GM21786 (cell line): ENCODE results near the gene CACHD1.
"Not testable (repeated sequence)": the region's sequence is repeated elsewhere in the genome, so short reads cannot be mapped to it uniquely, and the experiment has no call there.

Experiments used
- ATAC-seq: cut with Tn5 transposase; IDR thresholded peaks from one replicate; pipeline ENCODE4 v1.9.1; 2021; ENCODE audit not compliant: unreplicated experiment

Gene CACHD1

DNA sequence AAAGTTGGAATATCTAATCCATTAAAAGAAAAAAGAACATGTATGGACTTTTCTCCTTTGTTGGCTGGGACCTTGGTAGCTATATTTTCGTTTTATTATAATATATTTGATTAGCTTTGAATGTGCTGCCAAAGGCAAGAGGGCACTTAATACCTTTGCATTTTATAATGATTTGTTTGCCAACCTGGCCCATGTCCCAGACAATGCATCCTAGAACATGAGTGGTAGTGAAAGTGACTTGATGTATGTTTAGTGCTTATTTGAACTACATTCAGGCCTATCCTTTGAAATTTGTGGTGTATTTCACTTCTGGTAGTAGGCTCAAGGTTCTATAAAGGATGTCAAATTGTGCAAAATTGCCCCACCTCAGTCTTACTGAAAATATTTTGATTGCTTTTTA is 25.9 kb downstream of the CACHD1 start:
- no peak for ATAC-seq

GRCh38 chr1:64496606-64497005 is 26.7 kb downstream of the CACHD1 start:
- no peak for ATAC-seq

DNA sequence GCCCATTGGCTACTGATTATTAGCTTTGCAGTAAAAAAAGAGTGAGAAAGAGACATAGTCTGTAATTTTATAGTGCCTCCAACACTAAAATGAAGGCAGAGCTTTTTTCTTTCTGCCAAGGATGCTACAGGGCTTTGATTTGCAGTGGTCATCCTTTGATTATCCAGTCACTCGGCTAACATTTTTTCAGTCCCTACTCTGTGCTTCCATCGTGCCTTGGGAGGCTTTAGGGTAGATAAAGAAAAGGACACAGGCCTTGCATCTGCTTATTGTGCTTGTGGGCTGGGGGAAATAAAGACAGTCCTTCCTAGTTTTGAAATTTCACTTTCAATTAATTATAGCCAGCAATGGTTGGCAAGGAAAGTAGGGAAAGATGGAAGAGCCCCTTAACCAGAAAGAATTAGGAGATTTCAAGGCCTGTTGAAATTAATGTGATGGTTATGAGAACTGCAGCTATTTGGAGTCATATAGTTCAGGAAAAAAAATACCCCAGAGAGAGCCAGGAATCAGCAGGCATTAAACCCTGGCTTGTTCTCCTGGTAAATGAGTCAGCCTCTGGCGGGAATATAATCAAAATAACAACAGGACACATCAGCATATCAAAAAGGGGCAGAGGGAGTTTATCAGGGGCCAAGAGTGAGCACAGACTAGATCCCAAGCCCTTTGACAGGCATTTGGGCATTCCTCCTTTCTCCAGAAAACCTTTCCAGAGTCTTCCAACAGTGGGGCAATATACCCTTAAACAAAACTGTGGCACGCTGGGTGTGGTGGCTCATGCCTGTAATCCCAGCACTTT is 27.4 kb downstream of the CACHD1 start:
- no peak for ATAC-seq

DNA sequence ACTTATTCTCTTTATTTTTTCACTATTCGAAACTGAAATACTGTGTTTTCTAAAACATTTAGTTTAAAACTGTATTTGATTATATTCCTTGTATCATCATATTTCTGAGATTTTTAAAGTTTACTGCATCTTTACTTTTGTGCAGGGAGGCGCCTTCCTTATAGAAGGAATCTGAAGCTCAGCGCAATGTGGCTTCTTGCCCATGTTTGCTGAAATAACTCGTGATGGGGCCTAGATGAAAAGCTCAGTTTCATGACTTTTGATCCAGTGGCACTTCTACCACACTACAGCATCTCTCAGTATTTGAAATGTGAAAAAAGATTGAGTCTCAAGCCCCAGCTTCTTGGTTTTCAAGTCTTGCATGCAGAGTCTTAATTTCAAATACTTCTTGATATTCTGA is 28.4 kb downstream of the CACHD1 start:
- ATAC-seq = no peak

DNA sequence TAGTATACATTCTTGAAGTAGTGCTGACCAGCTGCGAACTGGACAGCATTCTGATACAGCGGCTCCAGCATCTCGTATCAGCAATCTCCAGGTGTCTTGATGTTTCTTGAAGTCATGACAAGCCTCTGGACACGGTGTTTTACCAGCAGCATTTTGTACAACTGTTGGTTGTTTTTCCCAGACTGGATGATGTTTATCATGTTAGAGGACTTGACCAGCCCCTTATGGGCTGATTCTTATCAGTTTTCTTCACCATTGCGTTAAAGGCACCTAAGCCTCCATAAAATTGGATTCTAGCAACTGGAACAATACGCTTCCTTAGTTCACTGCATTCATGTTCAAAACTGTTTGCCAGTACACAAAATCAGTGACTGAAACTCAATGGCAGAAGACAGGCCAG is 29.1 kb downstream of the CACHD1 start:
- ATAC-seq = no peak

GRCh38 chr1:64499966-64500365 is 30.0 kb downstream of the CACHD1 start:
- ATAC-seq = no peak

DNA sequence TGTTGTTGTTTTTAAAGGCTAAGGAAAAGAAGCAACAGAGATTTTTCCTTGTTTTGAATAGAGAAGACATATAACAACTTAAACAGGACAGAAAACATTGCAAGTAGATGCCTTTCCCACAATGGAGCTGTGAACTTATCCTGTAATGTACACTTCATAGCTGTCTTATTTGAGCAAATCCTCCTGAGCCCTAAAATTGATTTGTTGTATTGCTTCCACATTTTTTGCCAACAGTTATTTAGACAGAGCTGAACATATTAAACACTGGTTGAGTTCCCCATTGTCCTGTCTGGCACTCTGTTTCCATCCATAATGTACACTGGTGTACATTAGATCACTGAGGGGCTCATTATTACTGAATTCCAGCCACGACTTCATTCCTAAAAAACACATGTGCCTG is 32.2 kb downstream of the CACHD1 start:
- no peak for ATAC-seq

DNA sequence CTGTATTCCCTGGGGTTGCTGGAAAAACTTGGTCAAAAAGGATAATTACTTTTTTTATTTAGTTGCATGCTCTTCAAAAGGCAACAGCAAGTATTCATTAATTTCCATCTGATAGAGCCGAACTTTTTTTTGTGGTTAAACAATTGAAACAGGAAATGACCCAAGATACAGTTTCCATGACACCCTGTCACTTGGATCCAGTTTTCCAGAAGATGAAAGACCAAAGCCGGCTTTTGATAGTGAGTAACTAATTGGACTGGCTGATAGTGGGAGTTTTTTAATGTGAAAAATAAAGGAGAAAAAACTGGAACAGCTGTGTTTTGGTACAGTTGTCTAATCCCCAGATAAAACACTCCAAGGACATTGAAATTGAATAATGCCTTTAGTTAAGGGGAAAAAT is 33.0 kb downstream of the CACHD1 start:
- ATAC-seq = no peak

DNA sequence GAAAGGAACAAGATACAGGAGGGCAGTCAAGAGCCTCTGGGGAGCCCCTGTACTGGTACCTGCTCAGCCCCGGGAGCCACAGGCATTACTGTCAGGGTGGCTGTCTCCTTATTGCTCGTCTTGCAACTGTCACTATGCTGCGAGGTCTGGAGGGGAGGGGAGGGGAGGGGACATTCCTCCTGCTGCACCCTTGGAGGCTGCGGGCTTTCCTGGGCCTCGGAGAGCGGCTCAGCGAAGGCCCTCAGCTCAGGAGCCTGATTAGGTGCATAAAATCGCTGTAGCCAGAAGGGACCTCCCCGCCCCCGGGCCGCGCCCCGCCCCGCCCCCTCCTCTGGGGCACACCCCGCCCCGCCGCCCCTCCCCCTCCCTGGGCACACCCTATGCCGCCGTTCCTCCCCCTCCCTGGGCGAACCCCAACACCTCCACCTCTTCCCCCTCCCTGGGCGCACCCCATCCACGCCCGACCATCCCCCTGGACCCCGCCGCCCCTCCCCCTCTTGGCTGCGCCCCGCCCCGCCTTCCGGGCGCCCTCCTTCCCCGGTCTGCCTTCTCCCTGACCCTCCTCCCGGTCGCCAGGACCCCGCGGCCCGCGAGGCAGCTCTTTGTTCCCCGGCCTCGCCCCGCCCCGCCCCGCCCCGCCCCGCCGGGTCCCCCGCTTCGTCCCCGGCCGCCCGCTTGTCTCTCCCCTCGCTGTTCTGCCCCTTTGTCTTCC is 35.5 kb downstream of the CACHD1 start:
- no peak for ATAC-seq

DNA sequence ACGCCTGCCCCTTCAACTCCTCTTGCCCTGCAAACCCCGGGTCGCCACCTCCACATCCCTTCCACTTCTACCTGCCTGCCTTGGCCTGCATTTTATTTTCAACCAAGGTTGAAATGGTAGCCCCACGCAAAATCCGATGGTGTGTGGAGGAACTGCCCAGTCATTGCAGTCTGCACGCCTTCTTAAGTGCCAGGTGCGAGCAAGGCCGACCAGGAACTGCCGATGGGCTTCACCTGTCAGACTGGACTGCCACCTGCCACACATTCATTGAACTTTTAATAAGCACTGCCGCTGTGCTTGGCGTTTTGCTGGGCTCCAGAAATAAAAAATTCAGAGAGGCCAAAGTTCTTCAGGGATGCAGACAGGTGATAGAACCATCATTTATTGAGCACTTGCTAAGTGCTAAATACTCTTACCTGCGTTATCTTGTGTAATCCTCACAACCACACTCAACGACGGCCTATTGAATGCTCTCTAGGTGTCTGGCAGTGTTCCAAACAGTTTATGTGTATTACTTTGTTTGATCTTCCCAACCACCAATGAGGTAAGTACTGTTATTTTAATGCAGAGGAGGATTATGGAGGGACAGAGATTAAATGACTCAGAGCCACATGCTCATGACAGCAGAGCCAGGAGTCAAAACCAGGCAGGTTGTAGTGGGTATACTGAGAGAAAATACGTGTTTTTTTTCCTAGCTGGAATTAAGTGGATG is 36.2 kb downstream of the CACHD1 start:
- ATAC-seq = no peak

DNA sequence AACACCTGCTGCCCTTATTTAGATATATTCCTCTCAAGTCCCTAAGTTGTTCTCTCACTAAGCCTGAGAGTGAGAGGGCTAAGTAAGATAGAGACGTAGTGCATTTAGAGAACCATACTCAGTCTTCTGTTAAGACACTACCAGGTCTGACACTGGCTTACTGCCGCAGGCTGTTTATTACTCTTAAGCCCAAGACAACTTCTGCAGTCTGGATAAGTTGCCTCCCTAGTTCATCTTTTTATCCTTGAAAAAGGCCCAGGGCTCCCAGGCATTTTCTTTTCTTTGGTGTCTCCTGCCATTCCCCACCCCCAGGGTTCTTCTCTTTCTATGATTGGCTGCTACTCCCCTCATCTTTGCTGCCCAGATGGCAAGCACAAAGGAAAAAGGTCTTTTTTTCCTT is 38.7 kb downstream of the CACHD1 start:
- ATAC-seq = no peak

- no peak for ATAC-seq
Measured at GRCh38 chr1:64511044-64511443, 41.1 kb downstream of the CACHD1 start.

- ATAC-seq = not testable (repeated sequence)
Measured at GRCh38 chr1:64512206-64512605, 42.3 kb downstream of the CACHD1 start.

DNA sequence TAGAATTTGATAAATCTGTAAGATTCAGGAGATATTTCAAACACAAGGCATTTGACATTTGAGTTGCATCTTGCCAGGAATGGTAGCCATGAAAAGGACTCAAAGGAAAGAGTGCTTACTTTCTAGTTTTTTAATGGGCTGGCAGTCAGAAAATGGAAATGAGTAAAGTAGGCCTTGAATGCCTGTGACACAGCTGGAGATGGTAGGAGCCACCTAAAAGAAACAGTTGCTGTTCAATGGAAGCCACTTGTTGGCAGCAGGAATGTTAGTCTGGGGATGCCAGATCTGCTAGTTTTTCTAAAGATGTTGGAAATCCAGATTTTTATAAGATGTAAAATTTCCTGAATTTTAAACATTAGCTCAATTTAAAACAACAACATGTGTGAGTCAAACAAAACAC is 43.6 kb downstream of the CACHD1 start:
- no peak for ATAC-seq

- ATAC-seq = no peak
Measured at GRCh38 chr1:64514197-64514765, 44.4 kb downstream of the CACHD1 start.

GRCh38 chr1:64515427-64515826 is 45.5 kb downstream of the CACHD1 start:
- no peak for ATAC-seq

DNA sequence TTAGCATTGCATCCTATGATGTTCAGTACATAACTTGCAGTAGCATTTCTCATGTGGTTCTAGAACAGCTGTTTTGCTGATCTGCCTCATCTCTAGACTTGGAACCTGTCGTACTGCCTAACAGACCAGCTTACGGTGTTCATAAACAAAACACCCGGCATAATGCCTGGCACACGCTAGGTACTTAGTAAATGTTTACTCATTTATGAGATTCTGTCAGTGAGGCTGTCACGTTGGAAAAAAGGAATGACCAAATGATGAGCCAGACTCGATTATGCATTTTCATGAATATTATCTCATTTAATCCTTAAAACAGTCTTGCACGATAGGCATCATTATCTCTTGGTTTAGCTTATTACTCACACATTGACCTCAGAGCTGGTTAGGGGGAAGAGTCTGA is 46.4 kb downstream of the CACHD1 start:
- no peak for ATAC-seq

DNA sequence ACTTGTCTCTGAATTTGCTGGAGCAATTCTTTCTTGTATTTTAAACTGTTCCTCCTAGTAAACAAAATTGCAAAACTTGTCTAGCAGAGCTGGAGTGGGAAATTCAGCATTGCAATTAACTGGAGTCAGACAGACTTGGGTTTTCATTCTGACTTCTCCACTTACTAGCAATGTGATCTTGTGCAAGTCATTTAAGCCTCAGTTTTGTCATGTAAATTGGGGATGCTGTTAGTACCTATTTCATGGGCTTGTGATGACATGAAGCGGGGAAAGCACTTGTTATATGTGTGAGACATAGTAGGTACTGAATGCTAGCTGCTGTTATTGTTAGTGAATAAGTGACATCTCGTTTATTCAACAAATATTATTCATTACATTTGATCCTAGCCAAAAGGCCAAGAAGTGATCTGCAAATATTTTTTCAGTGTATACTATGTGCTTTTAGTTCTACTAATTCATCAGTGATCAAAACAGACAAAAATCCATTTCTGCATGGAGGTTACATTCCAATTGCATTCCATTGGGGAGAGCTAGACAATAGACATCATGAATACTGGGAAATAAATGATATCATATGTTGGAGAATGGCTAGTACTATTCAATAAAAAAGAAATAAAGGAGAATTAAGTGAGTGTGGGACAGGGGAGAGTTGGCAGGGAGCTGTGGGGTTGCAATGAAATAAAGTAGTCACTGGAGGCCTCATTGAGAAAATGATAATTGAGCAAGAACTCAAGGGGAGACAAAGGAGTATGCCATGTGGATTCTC is 47.1 kb downstream of the CACHD1 start:
- no peak for ATAC-seq

GRCh38 chr1:64517640-64518039 is 47.7 kb downstream of the CACHD1 start:
- no peak for ATAC-seq

DNA sequence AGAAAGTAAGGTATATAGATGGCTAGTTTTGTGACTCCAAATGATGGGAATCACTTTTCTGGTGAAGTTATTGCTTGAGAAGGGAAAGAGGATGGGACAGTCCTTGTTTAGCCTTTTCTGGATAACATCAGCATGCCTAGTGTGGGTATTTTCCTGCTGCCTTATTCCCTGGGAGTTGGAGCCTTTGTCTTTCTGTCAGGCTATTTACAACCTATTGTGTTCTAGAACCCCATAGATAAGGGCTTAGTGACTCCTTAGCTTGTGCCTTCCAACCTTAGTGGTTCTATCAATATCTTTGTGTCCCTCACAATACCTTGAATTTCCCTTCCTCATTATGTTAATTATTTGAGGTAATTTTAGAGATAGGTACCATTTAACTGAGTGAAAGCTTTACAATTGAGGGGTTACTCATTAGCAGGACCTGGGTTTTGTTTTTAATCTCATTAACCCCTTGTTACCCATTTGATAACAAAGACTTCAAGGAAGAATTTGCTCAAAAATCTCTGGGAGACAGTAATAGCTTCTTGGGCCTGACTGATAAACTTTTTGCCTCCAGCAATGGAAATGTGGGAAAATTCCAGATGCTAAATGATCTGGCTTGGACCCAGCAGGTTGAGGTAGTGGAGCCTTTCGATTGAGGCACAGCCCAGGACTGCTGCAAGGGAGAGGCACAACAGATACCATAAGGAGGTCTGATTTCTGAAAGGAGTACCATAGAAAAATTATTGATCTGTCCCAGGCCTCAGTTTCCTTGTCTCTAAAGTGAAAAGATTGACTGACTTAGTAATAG is 49.0 kb downstream of the CACHD1 start:
- no peak for ATAC-seq
